GM18519 (cell line): Measurements from ENCODE around the gene SOBP.
A peak's percentile ranks its signal among the peaks of the same experiment; 100 is the strongest.

Experiments used
- ATAC-seq: cut with Tn5 transposase; IDR thresholded peaks from one replicate; pipeline ENCODE4 v1.9.1; 2021; ENCODE audit warnings: mild to moderate bottlenecking, moderate library complexity; ENCODE audit not compliant: unreplicated experiment, low FRiP score

The SOBP gene

GRCh38 chr6:107611094-107611810 lies 121.3 kb downstream of the SOBP start:
- ATAC-seq: no peak

GRCh38 chr6:107612762-107613415 lies 123.0 kb downstream of the SOBP start:
- no peak for ATAC-seq

GRCh38 chr6:107613651-107614379 lies 123.9 kb downstream of the SOBP start:
- no peak for ATAC-seq

- no peak for ATAC-seq
Observed at GRCh38 chr6:107614828-107615227, 124.9 kb downstream of the SOBP start.

- no peak for ATAC-seq
Observed at GRCh38 chr6:107616775-107617174, 126.9 kb downstream of the SOBP start.

GRCh38 chr6:107617341-107617932 lies 127.5 kb downstream of the SOBP start:
- no peak for ATAC-seq

- peak; percentile 97 for ATAC-seq
Observed at GRCh38 chr6:107618672-107619071, 128.8 kb downstream of the SOBP start.

GRCh38 chr6:107620732-107621131 lies 130.8 kb downstream of the SOBP start:
- no peak for ATAC-seq

GRCh38 chr6:107621229-107621937 lies 131.5 kb downstream of the SOBP start:
- ATAC-seq: no peak

GRCh38 chr6:107622269-107622668 lies 132.4 kb downstream of the SOBP start:
- ATAC-seq: no peak

GRCh38 chr6:107624050-107624449 lies 134.1 kb downstream of the SOBP start:
- no peak for ATAC-seq

- no peak for ATAC-seq
Observed at GRCh38 chr6:107624541-107624940, 134.6 kb downstream of the SOBP start.

- ATAC-seq: no peak
Observed at GRCh38 chr6:107625264-107625663, 135.3 kb downstream of the SOBP start.

- ATAC-seq: no peak
Observed at GRCh38 chr6:107626645-107627044, 136.7 kb downstream of the SOBP start.

GRCh38 chr6:107627969-107628368 lies 138.1 kb downstream of the SOBP start:
- ATAC-seq: no peak

- no peak for ATAC-seq
Observed at GRCh38 chr6:107628878-107629277, 139.0 kb downstream of the SOBP start.

GRCh38 chr6:107629548-107630129 lies 139.7 kb downstream of the SOBP start:
- no peak for ATAC-seq

GRCh38 chr6:107630348-107630977 lies 140.5 kb downstream of the SOBP start:
- ATAC-seq: no peak

GRCh38 chr6:107632381-107633136 lies 142.6 kb downstream of the SOBP start:
- ATAC-seq: no peak
